ENCODE measurements around the gene PIEZO2. TPM values are rescaled to one million over a fixed set of nuclear protein-coding genes. Genes with fewer than 3 reads are reported as not detected.

PIEZO2 gene
- total RNA-seq, 4 donors from 2014 or later: 2.7 to 11.7 (median 4.0) TPM

DNA sequence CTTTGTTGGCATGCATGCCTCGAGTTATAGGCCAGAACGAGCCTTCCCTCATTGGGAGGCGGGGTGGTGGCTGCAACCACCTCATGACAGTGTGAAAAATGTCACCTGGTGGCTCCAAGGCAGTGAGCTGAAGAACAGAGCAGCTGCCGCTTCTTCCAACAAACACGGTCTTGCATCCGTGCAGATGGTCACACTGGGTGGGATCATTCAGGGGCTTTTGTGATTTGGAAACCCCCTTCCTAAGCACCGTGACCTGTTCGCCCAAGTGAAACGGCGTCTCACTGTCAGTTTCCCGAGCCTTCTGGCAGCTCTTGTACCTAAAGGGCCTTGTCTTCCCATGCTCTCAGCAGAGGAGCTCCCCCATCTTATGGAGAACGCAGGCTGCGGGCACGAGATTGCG, 463.9 kb downstream of the PIEZO2 start:
- TF ChIP-seq, protein P1, sequence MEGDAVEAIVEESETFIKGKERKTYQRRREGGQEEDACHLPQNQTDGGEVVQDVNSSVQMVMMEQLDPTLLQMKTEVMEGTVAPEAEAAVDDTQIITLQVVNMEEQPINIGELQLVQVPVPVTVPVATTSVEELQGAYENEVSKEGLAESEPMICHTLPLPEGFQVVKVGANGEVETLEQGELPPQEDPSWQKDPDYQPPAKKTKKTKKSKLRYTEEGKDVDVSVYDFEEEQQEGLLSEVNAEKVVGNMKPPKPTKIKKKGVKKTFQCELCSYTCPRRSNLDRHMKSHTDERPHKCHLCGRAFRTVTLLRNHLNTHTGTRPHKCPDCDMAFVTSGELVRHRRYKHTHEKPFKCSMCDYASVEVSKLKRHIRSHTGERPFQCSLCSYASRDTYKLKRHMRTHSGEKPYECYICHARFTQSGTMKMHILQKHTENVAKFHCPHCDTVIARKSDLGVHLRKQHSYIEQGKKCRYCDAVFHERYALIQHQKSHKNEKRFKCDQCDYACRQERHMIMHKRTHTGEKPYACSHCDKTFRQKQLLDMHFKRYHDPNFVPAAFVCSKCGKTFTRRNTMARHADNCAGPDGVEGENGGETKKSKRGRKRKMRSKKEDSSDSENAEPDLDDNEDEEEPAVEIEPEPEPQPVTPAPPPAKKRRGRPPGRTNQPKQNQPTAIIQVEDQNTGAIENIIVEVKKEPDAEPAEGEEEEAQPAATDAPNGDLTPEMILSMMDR (IDR thresholded peaks at IDR 0.05): no peak
- no peak for ATAC-seq (ENCODE audit: low FRiP score)
- DNase-seq (ENCODE audit: low spot score): no peak

DNA sequence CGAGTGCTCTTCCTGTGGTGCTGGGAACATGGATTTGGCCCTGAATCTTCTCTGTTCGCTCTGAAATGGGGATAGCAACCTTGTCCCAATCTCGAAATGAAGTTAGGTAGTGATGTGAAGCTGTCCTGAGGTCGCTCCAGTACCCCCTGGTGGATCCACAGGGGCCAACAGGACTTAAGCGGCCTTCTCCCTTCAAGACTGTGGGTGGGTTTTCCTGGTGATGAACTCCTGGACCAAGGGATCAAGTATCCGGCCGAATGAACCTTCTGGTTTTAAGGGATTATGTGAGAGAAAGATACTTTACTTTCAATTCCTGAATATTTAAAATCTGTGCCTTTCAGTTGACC, 467.0 kb downstream of the PIEZO2 start:
- DNase-seq (ENCODE audit: low spot score) (no peak), ATAC-seq (ENCODE audit: low FRiP score) (no peak)
- TF ChIP-seq, protein P1 (IDR thresholded peaks at IDR 0.05): no peak

DNA sequence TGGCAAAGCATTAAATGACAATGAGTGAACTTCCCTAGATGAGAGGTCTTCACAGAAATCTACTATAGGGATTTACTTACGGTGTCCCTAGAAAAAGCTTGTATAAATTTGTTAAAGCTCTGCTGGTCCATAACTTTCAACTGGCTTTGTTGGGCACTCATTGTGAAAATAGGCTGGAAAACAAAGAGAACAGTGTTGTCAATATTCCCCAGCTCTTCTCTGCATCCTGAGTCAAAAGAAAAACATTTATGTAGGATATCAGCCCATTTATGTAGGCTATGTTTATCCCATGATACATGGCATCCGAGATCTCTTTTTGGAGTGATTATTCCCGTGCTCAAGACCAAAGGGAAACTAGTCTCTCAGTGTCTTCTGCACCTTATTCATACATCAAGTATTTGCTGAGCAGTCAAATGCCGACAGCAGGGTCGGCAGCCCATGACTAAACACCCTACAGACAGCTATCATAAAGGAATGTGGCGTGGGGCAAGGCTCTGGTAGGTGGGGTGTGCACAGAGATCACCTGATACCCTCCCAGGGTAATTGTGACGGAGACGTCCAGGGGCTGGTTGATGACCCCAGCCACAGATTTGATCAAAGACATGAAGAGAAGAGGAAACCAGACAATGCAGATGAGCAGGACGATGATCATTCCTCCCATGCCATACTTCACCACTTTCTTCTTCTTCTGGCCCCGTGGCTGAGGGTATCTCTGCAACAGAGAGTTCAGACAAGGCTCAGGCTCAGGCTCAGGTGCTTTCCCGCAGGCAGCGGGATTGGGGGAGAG, 467.6 kb downstream of the PIEZO2 start:
- ATAC-seq (ENCODE audit: low FRiP score) (no peak), DNase-seq (ENCODE audit: low spot score) (no peak)
- TF ChIP-seq, protein P1 (IDR thresholded peaks at IDR 0.05): no peak

DNA sequence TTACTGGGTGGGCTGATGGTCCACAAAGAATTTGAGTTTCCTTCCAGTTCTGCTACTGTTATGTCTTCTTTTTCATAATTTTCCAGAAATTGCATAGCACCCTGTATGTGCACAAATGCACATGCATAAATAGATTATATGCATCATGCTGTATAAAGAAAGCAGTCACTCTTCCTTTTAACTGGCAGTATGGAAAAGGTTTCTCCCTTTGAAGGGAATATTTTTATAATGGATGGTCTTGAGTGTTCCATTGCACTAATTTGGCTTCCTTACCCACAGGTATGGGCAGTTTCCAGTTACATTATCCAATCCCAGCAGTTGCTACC, 469.1 kb downstream of the PIEZO2 start:
- TF ChIP-seq, protein P1 (IDR thresholded peaks at IDR 0.05): no peak
- DNase-seq (ENCODE audit: low spot score): no peak
- ATAC-seq (ENCODE audit: low FRiP score): no peak

DNA sequence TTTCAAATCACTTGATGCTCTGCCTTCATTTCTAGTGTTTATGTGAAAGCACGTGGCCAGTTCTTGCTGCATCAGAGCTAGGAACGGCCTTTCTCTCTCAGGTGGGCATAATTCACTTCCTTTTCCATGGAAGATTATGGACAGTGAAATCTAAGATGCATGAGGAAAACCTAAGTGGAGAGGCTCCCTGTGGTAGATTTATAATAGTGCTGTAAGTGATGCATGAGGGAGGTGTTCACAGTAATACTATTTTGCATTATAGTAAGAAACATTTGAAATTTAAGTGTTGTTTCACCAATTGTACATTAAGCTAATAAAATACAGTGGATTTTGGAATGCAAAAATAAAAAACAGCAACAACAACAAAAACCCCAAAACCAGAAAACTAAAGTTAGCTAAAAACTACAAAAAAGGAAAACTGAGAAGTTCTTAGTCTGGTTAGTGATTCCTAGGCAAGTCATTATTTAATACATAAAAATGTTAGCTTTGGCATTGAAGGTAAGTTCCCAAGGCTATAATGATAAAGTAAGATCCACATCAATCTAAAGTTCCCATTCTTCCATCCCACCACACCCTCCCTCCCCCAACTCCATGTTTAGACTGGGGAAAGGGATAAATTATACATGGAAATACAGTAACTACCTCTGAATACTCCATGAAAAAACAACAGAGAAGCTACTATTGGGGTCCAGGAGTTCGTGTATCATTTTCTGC, 469.7 kb downstream of the PIEZO2 start:
- DNase-seq (ENCODE audit: low spot score) (no peak), ATAC-seq (ENCODE audit: low FRiP score) (no peak)
- TF ChIP-seq, protein P1 (IDR thresholded peaks at IDR 0.05): no peak

DNA sequence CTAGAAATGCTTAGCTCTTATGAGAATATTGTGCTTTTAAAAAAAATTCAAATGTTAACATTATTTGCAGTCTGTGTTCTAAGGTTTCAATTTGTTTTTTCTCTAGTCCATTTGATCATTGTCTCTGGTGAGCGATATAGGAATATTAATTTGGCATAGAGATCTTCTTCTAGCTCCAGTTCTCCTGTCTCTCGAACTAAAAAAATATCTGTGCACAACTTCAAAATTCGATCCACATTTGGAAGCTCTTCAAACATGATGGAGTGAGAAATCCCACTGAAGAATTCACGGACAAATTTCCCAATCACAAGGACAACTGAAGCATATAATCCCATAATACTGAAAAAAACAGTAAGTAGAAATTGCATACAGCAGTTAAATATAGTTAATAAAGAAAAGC, 477.9 kb downstream of the PIEZO2 start:
- TF ChIP-seq, protein P1 (IDR thresholded peaks at IDR 0.05): no peak
- no peak for DNase-seq (ENCODE audit: low spot score)

DNA sequence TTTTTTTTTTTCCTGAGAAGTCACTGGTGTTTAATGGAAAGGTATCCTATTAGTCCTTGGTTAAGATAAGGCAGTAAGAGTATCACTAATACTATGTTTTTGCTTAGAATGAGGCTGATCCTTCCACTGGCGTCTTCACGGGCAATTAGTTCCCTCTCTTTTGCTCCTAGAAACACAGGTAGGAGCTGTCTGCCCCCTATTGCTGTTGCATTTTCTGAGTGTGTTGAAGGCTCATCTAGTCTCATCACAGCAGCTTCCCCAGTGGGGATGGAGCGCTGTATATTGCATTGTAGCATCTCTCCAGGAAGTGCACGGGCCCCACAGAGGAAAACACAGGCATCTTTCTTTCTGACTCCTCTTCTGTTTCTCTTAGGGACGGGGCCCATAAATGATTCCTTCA, 478.5 kb downstream of the PIEZO2 start:
- no peak for ATAC-seq (ENCODE audit: low FRiP score)
- no peak for DNase-seq (ENCODE audit: low spot score)
- TF ChIP-seq, protein P1 (IDR thresholded peaks at IDR 0.05): no peak

More for the DNA sequence above, 477.9 kb downstream of the PIEZO2 start:
- no peak for ATAC-seq (ENCODE audit: low FRiP score)
